ENCODE measurements around the gene ARID1B.

- no peak for TF ChIP-seq POLR2A (IDR thresholded peaks at IDR 0.05)
- no peak for TF ChIP-seq CTCF (IDR thresholded peaks at IDR 0.05)
These were observed 179.1 kb downstream of the ARID1B start for GRCh38 chr6:156956286-156956685.

All from transverse colon (tissue), 3 donors.